HCT116 (cell line): ENCODE data around the gene CYBRD1.

Source experiments
- ATF3 ChIP-seq: IDR thresholded peaks from 2 replicates; pipeline ENCODE4 v1.6.1; 2012
- CEBPB ChIP-seq: IDR thresholded peaks from 2 replicates; pipeline ENCODE4 v1.6.1; 2012; ENCODE audit warnings: low read depth
- EZH2 ChIP-seq: fragments of 200-600 bp; sonication (generic); IDR thresholded peaks from 2 replicates; pipeline ENCODE4 v1.6.1; 2017; ENCODE audit warnings: antibody characterized with exemption, mixed run types
- JUND ChIP-seq: IDR thresholded peaks from 2 replicates; pipeline ENCODE4 v1.6.1; 2012
- POLR2A ChIP-seq: IDR thresholded peaks from 2 replicates; pipeline ENCODE4 v1.7.0; 2011; ENCODE audit warnings: borderline replicate concordance; ENCODE audit not compliant: insufficient read depth, insufficient read length; ENCODE audit errors: extremely low read depth
- POLR2AphosphoS5 ChIP-seq: IDR thresholded peaks from 2 replicates; pipeline ENCODE4 v1.6.1; 2011; ENCODE audit warnings: mild to moderate bottlenecking, low read depth, low read length, moderate library complexity
- RAD21 ChIP-seq: IDR thresholded peaks from 2 replicates; pipeline ENCODE4 v1.6.1; 2012; ENCODE audit warnings: low read depth, mild to moderate bottlenecking
- SRF ChIP-seq: IDR thresholded peaks from 2 replicates; pipeline ENCODE4 v1.6.1; 2012; ENCODE audit warnings: low read depth
- ZFX ChIP-seq: fragments of 450-650 bp; IDR thresholded peaks from 2 replicates; pipeline ENCODE4 v1.6.1; 2017
- TF ChIP-seq, protein P1 (sequence below), 3 experiments: fragments of 200-600 bp in 1 of 3; sonication (generic) in 1 of 3; IDR thresholded peaks in 2 of 3; conservative IDR thresholded peaks in 1 of 3; 2 replicates each; pipeline ENCODE4 v1.5.1; 2012 to 2017; ENCODE audit warnings: low read depth in 2 of 3, low read length in 2 of 3, antibody characterized with exemption in 1 of 3, borderline replicate concordance in 1 of 3, control low read depth in 1 of 3, mild to moderate bottlenecking in 1 of 3, mixed read lengths in 1 of 3, mixed run types in 1 of 3, moderate library complexity in 1 of 3; ENCODE audit not compliant: insufficient read depth in 1 of 3

GRCh38 chr2:171516793-171517192, 5.5 kb upstream of the CYBRD1 start:
- TF ChIP-seq, protein P1, sequence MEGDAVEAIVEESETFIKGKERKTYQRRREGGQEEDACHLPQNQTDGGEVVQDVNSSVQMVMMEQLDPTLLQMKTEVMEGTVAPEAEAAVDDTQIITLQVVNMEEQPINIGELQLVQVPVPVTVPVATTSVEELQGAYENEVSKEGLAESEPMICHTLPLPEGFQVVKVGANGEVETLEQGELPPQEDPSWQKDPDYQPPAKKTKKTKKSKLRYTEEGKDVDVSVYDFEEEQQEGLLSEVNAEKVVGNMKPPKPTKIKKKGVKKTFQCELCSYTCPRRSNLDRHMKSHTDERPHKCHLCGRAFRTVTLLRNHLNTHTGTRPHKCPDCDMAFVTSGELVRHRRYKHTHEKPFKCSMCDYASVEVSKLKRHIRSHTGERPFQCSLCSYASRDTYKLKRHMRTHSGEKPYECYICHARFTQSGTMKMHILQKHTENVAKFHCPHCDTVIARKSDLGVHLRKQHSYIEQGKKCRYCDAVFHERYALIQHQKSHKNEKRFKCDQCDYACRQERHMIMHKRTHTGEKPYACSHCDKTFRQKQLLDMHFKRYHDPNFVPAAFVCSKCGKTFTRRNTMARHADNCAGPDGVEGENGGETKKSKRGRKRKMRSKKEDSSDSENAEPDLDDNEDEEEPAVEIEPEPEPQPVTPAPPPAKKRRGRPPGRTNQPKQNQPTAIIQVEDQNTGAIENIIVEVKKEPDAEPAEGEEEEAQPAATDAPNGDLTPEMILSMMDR (IDR thresholded peaks at IDR 0.05 in 2 of 3, conservative IDR thresholded peaks at IDR 0.05 in 1 of 3; ENCODE audit: borderline replicate concordance in 1 of 3, insufficient read depth in 1 of 3, low read depth in 2 of 3, low read length in 2 of 3): no peak
- no peak for TF ChIP-seq JUND
- TF ChIP-seq POLR2A: no peak
- no peak for TF ChIP-seq EZH2
- no peak for TF ChIP-seq POLR2AphosphoS5
- no peak for TF ChIP-seq ZFX
- no peak for TF ChIP-seq CEBPB
- no peak for TF ChIP-seq SRF
- TF ChIP-seq RAD21: no peak
- no peak for TF ChIP-seq ATF3
